ENCODE data around the gene ADAMTS17.

- no peak for TF ChIP-seq HMG20A (CRISPR knock-in tag; conservative IDR thresholded peaks at IDR 0.05)
- TF ChIP-seq CHD2 (IDR thresholded peaks at IDR 0.05; ENCODE audit: low read depth, low read length): no peak
- TF ChIP-seq RBM14 (IDR thresholded peaks at IDR 0.05; ENCODE audit: borderline replicate concordance, insufficient read depth, low read depth, low read length): no peak
Observed at GRCh38 chr15:100226107-100226506, 115.7 kb downstream of the ADAMTS17 start.
